Natural killer cell (primary cell): ENCODE results near the gene C19orf25. TPM values are rescaled to one million over a fixed set of nuclear protein-coding genes. Genes with fewer than 3 reads are reported as not detected.

Experiments
- ATAC-seq, 3 donors: fragments of 150-1000 bp in 2 of 3; fragments of 200-7000 bp in 1 of 3; cut with Tn5 transposase; 1 replicate in 1 of 3; 2 replicates in 2 of 3; pipeline ENCODE4 v1.10.0; 2021; ENCODE audit warnings: mild to moderate bottlenecking in 2 of 3, moderate library complexity in 2 of 3
- DNase-seq, 2 donors: peaks; one replicate each; pipeline versions ENCODE4 v3.0.0 to v3.0.0-alpha.2; 2013 to 2021; ENCODE audit warnings: mixed read lengths in 1 of 2
- H3K27ac ChIP-seq: one replicate; pipeline ENCODE4 v1.5.1; 2013; ENCODE audit warnings: mild to moderate bottlenecking, low read length
- H3K27me3 ChIP-seq: one replicate; pipeline ENCODE4 v1.6.1; 2013; ENCODE audit warnings: low read length; ENCODE audit not compliant: control insufficient read depth, insufficient read depth
- H3K36me3 ChIP-seq: one replicate; pipeline ENCODE4 v1.6.1; 2013; ENCODE audit warnings: low read length; ENCODE audit not compliant: control insufficient read depth, insufficient read depth
- H3K4me1 ChIP-seq: one replicate; pipeline ENCODE4 v1.6.1; 2013; ENCODE audit warnings: low read length; ENCODE audit not compliant: control insufficient read depth, insufficient read depth
- H3K4me3 ChIP-seq: one replicate; pipeline ENCODE4 v1.5.1; 2013; ENCODE audit warnings: low read length
- H3K9me3 ChIP-seq: one replicate; pipeline ENCODE4 v1.6.1; 2013; ENCODE audit warnings: low read length; ENCODE audit not compliant: control insufficient read depth, insufficient read depth
- H3K27ac Mint-ChIP-seq, 2 donors: one replicate each; pipeline ENCODE4 v1.8.0; 2022; ENCODE audit warnings: mild to moderate bottlenecking in 2 of 2, mixed read lengths in 2 of 2, moderate library complexity in 1 of 2
- H3K27me3 Mint-ChIP-seq, 2 donors: one replicate each; pipeline ENCODE4 v1.8.0; 2022; ENCODE audit warnings: low read depth in 2 of 2, mixed read lengths in 2 of 2
- H3K36me3 Mint-ChIP-seq: one replicate; pipeline ENCODE4 v1.8.0; 2022; ENCODE audit warnings: mixed read lengths
- H3K4me1 Mint-ChIP-seq, 2 donors: one replicate each; pipeline ENCODE4 v1.8.0; 2022; ENCODE audit warnings: mixed read lengths in 2 of 2
- H3K4me3 Mint-ChIP-seq: one replicate; pipeline ENCODE4 v1.8.0; 2022; ENCODE audit warnings: mild to moderate bottlenecking, moderate library complexity, mixed read lengths
- H3K9me3 Mint-ChIP-seq, 2 donors: one replicate each; pipeline ENCODE4 v1.8.0; 2022; ENCODE audit warnings: mixed read lengths in 2 of 2
- CTCF ChIP-seq: fragments of 200-600 bp; IDR thresholded peaks from one replicate; pipeline ENCODE4 v1.8.0; 2022; ENCODE audit warnings: antibody characterized with exemption
- WGBS: methylation state at CpG from one replicate; pipeline ENCODE4 v1.1.7; 2013; ENCODE audit warnings: missing lambda C conversion rate; ENCODE audit not compliant: insufficient coverage; 5-methylcytosine and 5-hydroxymethylcytosine counted together
- intact Hi-C: fragments of 100-400 bp; cut with micrococcal nuclease; formaldehyde crosslinking; loops from one replicate; pipeline ENCODE4 v1.14.2; 2022
- total RNA-seq, 4 donors: library from RNA; stranded (reverse); fragments of 120-200 nt in 1 of 4; gene quantifications; one replicate each; pipeline versions ENCODE4 v1.2.3 to v1.2.4, GENCODE V29; 2013 to 2022

The C19orf25 gene
- total RNA-seq, 3 donors from 2014 or later (not counting 1 experiment from before 2014, with no cell fraction given), result 30.2 to 42.2 (median 34.3) TPM

- Mint-ChIP-seq H3K27me3 (peaks cover 19 to 38% of the 10 kb centered on the region in 2 donors), H3K4me3 (no peak overlapping the region), H3K9me3 (no peaks in the 10 kb centered on the region), H3K27ac (no peak overlapping the region), H3K36me3 (no peaks in the 10 kb centered on the region), H3K4me1 (peaks cover 0 to 8% of the 10 kb centered on the region in 2 donors)
- Histone ChIP-seq H3K27me3 (peaks cover 20% of the 10 kb centered on the region), H3K9me3 (no peaks in the 10 kb centered on the region), H3K4me3 (no peak overlapping the region), H3K36me3 (no peaks in the 10 kb centered on the region), H3K27ac (no peak overlapping the region), H3K4me1 (no peaks in the 10 kb centered on the region)
- DNase-seq, result no peak
- WGBS, result 80% methylated on average over 33 of the region's 33 CpGs
- intact Hi-C loops, result no loop called here
- no peak for TF ChIP-seq CTCF
- no peak for ATAC-seq
These were observed 47.2 kb upstream of the C19orf25 start for GRCh38 chr19:1526066-1526778.

GRCh38 chr19:1525343-1525742 lies 46.3 kb upstream of the C19orf25 start:
- H3K36me3 Mint-ChIP-seq, result no peaks in the 10 kb centered on the region
- Histone ChIP-seq H3K27me3 (peaks cover 20% of the 10 kb centered on the region), H3K27ac (no peak overlapping the region), H3K9me3 (no peaks in the 10 kb centered on the region), H3K4me1 (no peaks in the 10 kb centered on the region), H3K36me3 (no peaks in the 10 kb centered on the region), H3K4me3 (no peak overlapping the region)
- H3K4me1 Mint-ChIP-seq, result peaks cover 0 to 8% of the 10 kb centered on the region in 2 donors
- H3K9me3 Mint-ChIP-seq, result no peaks in the 10 kb centered on the region
- H3K4me3 Mint-ChIP-seq, result no peak overlapping the region
- WGBS, result 67% methylated on average over 31 of the region's 31 CpGs
- H3K27ac Mint-ChIP-seq, result no peak overlapping the region
- intact Hi-C loops, result no loop called here
- ATAC-seq (no peak), DNase-seq (no peak)
- peaks cover 19 to 38% of the 10 kb centered on the region in 2 donors for H3K27me3 Mint-ChIP-seq
- TF ChIP-seq CTCF, result no peak

- DNase-seq (no peak), ATAC-seq (no peak)
- H3K27me3 ChIP-seq, result peaks cover 20% of the 10 kb centered on the region
- no peaks in the 10 kb centered on the region for H3K4me1 ChIP-seq
- Mint-ChIP-seq H3K27me3 (peaks cover 19 to 38% of the 10 kb centered on the region in 2 donors), H3K27ac (no peak overlapping the region), H3K9me3 (no peaks in the 10 kb centered on the region), H3K36me3 (no peaks in the 10 kb centered on the region), H3K4me1 (peaks cover 0 to 8% of the 10 kb centered on the region in 2 donors), H3K4me3 (no peak overlapping the region)
- intact Hi-C loops, result no loop called here
- TF ChIP-seq CTCF, result no peak
- no peak overlapping the region for H3K27ac ChIP-seq
- H3K4me3 ChIP-seq, result no peak overlapping the region
- WGBS, result 78% methylated on average over 17 of the region's 17 CpGs
- no peaks in the 10 kb centered on the region for H3K9me3 ChIP-seq
- H3K36me3 ChIP-seq, result no peaks in the 10 kb centered on the region
These were observed 45.9 kb upstream of the C19orf25 start for GRCh38 chr19:1524972-1525325.
